HG03095 (cell line): ENCODE results near the gene NYAP2.

Experiments used
- ATAC-seq: cut with Tn5 transposase; IDR thresholded peaks from one replicate; pipeline ENCODE4 v1.9.1; 2021; ENCODE audit warnings: moderate library complexity; ENCODE audit not compliant: unreplicated experiment

The NYAP2 gene

GRCh38 chr2:225399504-225399903, at the start of gene NYAP2:
TSS of gene NYAP2 (plus strand) at chr2:225399710. CDS start at chr2:225408881, 9,171 bp downstream.
- ATAC-seq = no peak

- ATAC-seq = no peak
Observed at GRCh38 chr2:225353579-225354085, 45.9 kb upstream of the NYAP2 start.

GRCh38 chr2:225354281-225354774, 45.2 kb upstream of the NYAP2 start:
- ATAC-seq = no peak

GRCh38 chr2:225355788-225356187, 43.7 kb upstream of the NYAP2 start:
- no peak for ATAC-seq

- no peak for ATAC-seq
Observed at GRCh38 chr2:225366731-225367130, 32.8 kb upstream of the NYAP2 start.

GRCh38 chr2:225367482-225367881, 32.0 kb upstream of the NYAP2 start:
- no peak for ATAC-seq

GRCh38 chr2:225378984-225379383, 20.5 kb upstream of the NYAP2 start:
- no peak for ATAC-seq

- ATAC-seq = no peak
Observed at GRCh38 chr2:225379856-225380255, 19.7 kb upstream of the NYAP2 start.

- ATAC-seq = no peak
Observed at GRCh38 chr2:225381609-225382008, 17.9 kb upstream of the NYAP2 start.

GRCh38 chr2:225398372-225398771, 1.1 kb upstream of the NYAP2 start:
- no peak for ATAC-seq

GRCh38 chr2:225400060-225400511, 576 bp downstream of the NYAP2 start:
- no peak for ATAC-seq

GRCh38 chr2:225400546-225401400, 1.3 kb downstream of the NYAP2 start:
- ATAC-seq = no peak

GRCh38 chr2:225402210-225402776, 2.8 kb downstream of the NYAP2 start:
- ATAC-seq = no peak

- ATAC-seq = no peak
Observed at GRCh38 chr2:225411452-225411851, 11.9 kb downstream of the NYAP2 start.

- no peak for ATAC-seq
Observed at GRCh38 chr2:225413786-225414185, 14.3 kb downstream of the NYAP2 start.

GRCh38 chr2:225414902-225415301, 15.4 kb downstream of the NYAP2 start:
- ATAC-seq = no peak

- ATAC-seq = no peak
Observed at GRCh38 chr2:225415341-225415740, 15.8 kb downstream of the NYAP2 start.

GRCh38 chr2:225415792-225416191, 16.3 kb downstream of the NYAP2 start:
- no peak for ATAC-seq

- ATAC-seq = no peak
Observed at GRCh38 chr2:225416616-225417367, 17.3 kb downstream of the NYAP2 start.

- no peak for ATAC-seq
Observed at GRCh38 chr2:225419033-225419432, 19.5 kb downstream of the NYAP2 start.

- no peak for ATAC-seq
Observed at GRCh38 chr2:225422145-225422544, 22.6 kb downstream of the NYAP2 start.
